Chondrocyte (in vitro differentiated cells): ENCODE data around the gene STKLD1. TPM values are rescaled to one million over a fixed set of nuclear protein-coding genes. Genes with fewer than 3 reads are reported as not detected.
A peak's percentile ranks its signal among the peaks of the same experiment; 100 is the strongest.

Experiments used
- DNase-seq: peaks from one replicate; pipeline ENCODE4 v3.0.0; 2021; ENCODE audit warnings: mixed read lengths, low spot score
- H3K27ac Mint-ChIP-seq: one replicate; pipeline ENCODE4 v1.8.0; 2021; ENCODE audit warnings: mild to moderate bottlenecking, moderate library complexity, mixed read lengths; ENCODE audit not compliant: unreplicated experiment
- H3K27me3 Mint-ChIP-seq: 2 replicates; pipeline ENCODE4 v1.8.0; 2021; ENCODE audit warnings: low read depth, mixed read lengths
- H3K36me3 Mint-ChIP-seq: 2 replicates; pipeline ENCODE4 v1.8.0; 2021; ENCODE audit warnings: low read depth, mixed read lengths
- H3K4me1 Mint-ChIP-seq: 2 replicates; pipeline ENCODE4 v1.8.0; 2021; ENCODE audit warnings: low read depth, mild to moderate bottlenecking, mixed read lengths
- H3K4me3 Mint-ChIP-seq: one replicate; pipeline ENCODE4 v1.8.0; 2021; ENCODE audit warnings: mild to moderate bottlenecking, moderate library complexity, mixed read lengths; ENCODE audit not compliant: unreplicated experiment
- H3K9me3 Mint-ChIP-seq: 2 replicates; pipeline ENCODE4 v1.8.0; 2021; ENCODE audit warnings: low read depth, mixed read lengths
- total RNA-seq: library from RNA; stranded (reverse); gene quantifications from 3 replicates; pipeline ENCODE4 v1.2.1, GENCODE V29; 2021
- TF ChIP-seq, protein P1 (sequence below): fragments of 200-600 bp; sonication (generic); IDR thresholded peaks from 2 replicates; pipeline ENCODE4 v1.5.0; 2021; ENCODE audit warnings: antibody characterized with exemption, mild to moderate bottlenecking, moderate library complexity

Gene STKLD1
- total RNA-seq, 1 donor from 2014 or later, result 1.8 TPM

DNA sequence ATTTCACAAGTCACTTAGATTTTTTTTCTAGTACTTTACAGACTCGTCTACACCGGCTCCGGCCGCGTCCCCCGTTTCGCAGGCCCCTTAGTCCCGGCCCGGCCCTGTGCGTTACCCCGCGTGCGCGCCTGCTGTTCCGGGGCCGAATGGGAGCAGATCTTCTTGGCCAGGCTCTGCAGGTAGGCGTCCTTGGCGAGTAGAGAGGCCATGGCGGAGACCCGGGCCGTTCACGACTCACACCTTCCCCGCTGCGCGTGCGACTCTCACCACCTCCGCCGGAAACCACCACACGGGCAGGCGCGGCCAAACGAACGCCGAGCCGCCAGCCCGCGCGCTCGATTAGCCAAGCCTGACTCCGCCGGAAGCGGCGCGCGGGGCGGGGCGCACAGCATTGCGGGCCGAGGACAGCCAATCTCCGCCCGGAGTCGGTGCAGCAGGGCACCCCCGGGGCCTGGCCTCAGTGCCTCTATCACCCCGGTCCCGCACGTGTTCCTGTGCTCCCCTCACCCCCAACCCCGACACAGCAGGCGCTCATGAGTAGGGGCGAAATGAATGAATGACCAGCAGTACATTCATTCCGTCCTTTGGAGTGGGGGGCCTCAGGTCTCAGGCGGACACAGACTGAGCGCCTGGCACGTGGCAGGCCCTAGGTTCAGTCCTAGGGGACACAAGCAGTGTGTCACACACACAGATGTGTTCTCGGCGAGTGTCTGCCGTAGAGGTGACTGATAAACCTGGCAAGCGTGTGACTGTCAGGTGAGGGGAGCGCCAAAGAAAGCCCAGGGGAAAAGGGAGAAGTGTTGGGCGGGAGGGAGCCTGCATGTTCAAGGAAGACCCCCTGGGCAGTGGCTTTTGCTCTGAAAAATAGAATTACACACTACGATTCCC is 40.0 kb upstream of the STKLD1 start, which contains the start of gene SURF6:
Gene SURF6, minus strand, starts transcription at position 265 of the 888 bp plus-strand sequence. Its CDS starts 56 bp downstream, at position 209.
- H3K36me3 Mint-ChIP-seq, result peaks cover 22% of the 10 kb centered on the region
- H3K4me1 Mint-ChIP-seq, result peaks cover 19% of the 10 kb centered on the region
- H3K27me3 Mint-ChIP-seq, result no peaks in the 10 kb centered on the region
- TF ChIP-seq, protein P1, sequence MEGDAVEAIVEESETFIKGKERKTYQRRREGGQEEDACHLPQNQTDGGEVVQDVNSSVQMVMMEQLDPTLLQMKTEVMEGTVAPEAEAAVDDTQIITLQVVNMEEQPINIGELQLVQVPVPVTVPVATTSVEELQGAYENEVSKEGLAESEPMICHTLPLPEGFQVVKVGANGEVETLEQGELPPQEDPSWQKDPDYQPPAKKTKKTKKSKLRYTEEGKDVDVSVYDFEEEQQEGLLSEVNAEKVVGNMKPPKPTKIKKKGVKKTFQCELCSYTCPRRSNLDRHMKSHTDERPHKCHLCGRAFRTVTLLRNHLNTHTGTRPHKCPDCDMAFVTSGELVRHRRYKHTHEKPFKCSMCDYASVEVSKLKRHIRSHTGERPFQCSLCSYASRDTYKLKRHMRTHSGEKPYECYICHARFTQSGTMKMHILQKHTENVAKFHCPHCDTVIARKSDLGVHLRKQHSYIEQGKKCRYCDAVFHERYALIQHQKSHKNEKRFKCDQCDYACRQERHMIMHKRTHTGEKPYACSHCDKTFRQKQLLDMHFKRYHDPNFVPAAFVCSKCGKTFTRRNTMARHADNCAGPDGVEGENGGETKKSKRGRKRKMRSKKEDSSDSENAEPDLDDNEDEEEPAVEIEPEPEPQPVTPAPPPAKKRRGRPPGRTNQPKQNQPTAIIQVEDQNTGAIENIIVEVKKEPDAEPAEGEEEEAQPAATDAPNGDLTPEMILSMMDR, result no peak
- DNase-seq, result peak; percentile 98
- H3K27ac Mint-ChIP-seq, result peak within 1 kb of the TSS; percentile 94
- no peaks in the 10 kb centered on the region for H3K9me3 Mint-ChIP-seq
- peak within 1 kb of the TSS; percentile 97 for H3K4me3 Mint-ChIP-seq

DNA sequence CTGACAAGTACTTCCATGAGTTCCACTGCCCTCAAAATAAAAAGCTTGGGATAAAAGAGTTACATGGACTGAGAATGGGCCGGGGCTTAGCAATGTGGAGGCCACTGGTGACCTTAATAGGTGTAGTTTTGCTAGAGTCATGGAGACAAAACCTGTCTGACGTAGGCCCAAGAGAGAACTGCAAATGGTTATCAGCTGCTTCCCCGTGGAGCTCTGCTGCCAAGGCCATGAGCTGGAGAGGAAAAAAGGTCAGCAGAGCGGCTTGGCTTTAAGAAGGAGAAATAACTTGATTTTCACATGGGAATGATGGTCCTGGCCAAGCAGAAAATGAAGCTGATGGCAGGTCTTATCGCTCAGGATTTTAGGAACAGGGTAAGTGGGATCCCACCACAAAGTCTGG is 36.5 kb upstream of the STKLD1 start:
- no peak overlapping the region for H3K27ac Mint-ChIP-seq
- H3K27me3 Mint-ChIP-seq, result no peaks in the 10 kb centered on the region
- H3K36me3 Mint-ChIP-seq, result peaks cover 10% of the 10 kb centered on the region
- H3K4me3 Mint-ChIP-seq, result no peak overlapping the region
- no peak for DNase-seq
- H3K9me3 Mint-ChIP-seq, result no peaks in the 10 kb centered on the region
- peaks cover 16% of the 10 kb centered on the region for H3K4me1 Mint-ChIP-seq
- TF ChIP-seq, protein P1, result no peak

DNA sequence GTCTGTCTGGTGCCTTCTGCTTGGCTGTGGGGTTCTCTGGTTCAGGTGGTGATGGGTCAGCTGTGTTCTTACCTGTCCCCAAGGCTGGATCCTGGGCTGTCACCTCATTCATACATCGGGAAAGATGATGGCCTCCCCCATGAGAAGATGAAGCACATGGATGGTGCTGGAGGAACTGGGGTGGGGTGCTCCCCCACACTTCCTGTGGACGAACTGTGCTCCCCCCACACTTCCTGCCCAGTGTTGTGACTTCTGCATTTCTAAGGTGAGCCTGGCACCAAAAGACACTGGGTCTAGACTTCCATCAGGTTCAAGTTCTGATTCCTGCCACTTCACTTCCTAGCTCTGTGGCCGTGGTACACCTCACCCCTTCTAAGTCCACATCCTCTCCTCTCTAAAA is 35.9 kb upstream of the STKLD1 start:
- Mint-ChIP-seq H3K27ac (no peak overlapping the region), H3K36me3 (peaks cover 11% of the 10 kb centered on the region), H3K27me3 (no peaks in the 10 kb centered on the region), H3K4me3 (no peak overlapping the region), H3K4me1 (peaks cover 10% of the 10 kb centered on the region), H3K9me3 (no peaks in the 10 kb centered on the region)
- no peak for DNase-seq
- TF ChIP-seq, protein P1, result no peak

DNA sequence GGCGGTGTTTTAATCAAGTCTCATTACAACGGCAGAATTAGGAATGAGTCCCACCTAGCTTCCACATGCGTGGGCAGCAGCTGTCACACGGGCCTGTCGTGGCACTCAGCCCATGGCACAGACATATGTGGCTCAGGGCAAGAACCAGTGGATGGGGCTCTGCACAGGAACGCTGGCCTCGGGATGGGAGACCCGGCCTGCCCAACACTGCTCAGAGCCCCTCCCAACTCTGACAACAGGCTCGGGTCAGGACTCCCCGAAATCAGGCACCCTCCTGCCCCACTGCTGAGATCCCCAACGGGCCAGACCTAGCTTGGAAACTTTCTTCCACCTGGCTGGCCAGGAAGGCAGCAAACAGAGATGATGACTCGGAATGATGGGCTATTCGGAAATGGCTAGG is 35.2 kb upstream of the STKLD1 start:
- no peaks in the 10 kb centered on the region for H3K9me3 Mint-ChIP-seq
- H3K4me1 Mint-ChIP-seq, result peaks cover 6% of the 10 kb centered on the region
- TF ChIP-seq, protein P1, result no peak
- H3K27me3 Mint-ChIP-seq, result no peaks in the 10 kb centered on the region
- no peak overlapping the region for H3K27ac Mint-ChIP-seq
- H3K4me3 Mint-ChIP-seq, result no peak overlapping the region
- peaks cover 11% of the 10 kb centered on the region for H3K36me3 Mint-ChIP-seq
- no peak for DNase-seq

DNA sequence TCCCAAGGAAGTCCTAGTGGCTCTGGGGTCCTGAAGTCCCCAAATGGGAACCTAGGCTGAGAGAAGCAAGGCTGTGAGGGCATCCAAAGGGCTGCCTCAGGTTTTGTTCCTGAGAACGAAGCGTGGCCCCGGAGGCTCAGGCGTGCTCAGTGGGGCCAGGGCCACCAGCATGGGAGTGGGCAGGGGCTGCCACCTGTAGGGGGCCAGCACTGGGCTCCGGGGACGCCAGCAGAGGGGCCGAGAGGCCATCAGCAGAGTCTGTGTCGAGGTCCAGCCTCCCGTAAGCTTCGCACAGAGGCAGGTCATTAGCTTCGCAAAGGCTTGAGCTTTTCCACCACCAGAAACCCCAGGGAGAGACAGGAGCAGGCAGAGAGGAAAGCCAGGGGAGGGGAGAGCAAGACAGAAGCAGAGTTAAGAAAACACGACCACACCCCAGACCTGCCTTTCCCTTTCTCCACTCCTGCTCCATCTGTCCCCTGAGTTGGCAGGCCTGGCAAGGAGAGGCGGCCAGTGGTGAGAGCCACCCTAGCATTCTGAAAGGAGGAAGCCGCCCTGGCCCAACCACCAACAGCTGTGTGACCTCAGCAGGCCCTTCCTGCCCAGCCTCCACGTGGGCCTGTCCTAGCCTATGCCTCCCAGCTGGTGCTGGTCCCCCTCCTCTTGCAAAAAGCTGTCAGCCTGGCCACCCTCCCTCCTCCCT is 34.6 kb upstream of the STKLD1 start:
- DNase-seq, result no peak
- TF ChIP-seq, protein P1, result no peak
- Mint-ChIP-seq H3K27me3 (no peaks in the 10 kb centered on the region), H3K36me3 (peaks cover 11% of the 10 kb centered on the region), H3K4me3 (no peak overlapping the region), H3K27ac (no peak overlapping the region), H3K9me3 (no peaks in the 10 kb centered on the region), H3K4me1 (peaks cover 9% of the 10 kb centered on the region)
